Prostate gland (tissue), 2 donors: ENCODE measurements around the gene AOPEP.

ENCODE experiments used
- CTCF ChIP-seq, 4 experiments: fragments of 200-600 bp in 2 of 4; fragments of 450-650 bp in 2 of 4; sonication (generic) in 2 of 4; IDR thresholded peaks; 1 replicate in 3 of 4; 2 replicates in 1 of 4; pipeline ENCODE4 v1.5.1; 2016 to 2019; ENCODE audit warnings: antibody characterized with exemption in 4 of 4, mild to moderate bottlenecking in 2 of 4, moderate library complexity in 2 of 4
- POLR2A ChIP-seq: fragments of 450-650 bp; IDR thresholded peaks from one replicate; pipeline ENCODE4 v1.6.1; 2016; ENCODE audit warnings: antibody characterized with exemption, mild to moderate bottlenecking
- POLR2AphosphoS5 ChIP-seq: sonication (generic); formaldehyde crosslinking; IDR thresholded peaks from one replicate; pipeline ENCODE4 v1.6.1; 2017; ENCODE audit warnings: antibody characterized with exemption

GRCh38 chr9:95022657-95023056 lies 296.2 kb downstream of the AOPEP start:
- TF ChIP-seq CTCF (IDR thresholded peaks at IDR 0.05): no peak
- no peak for TF ChIP-seq POLR2AphosphoS5
- no peak for TF ChIP-seq POLR2A
